A549 (cell line): Measurements from ENCODE around the gene ZSCAN22. TPM values are rescaled to one million over a fixed set of nuclear protein-coding genes. Genes with fewer than 3 reads are reported as not detected.
A peak's percentile ranks its signal among the peaks of the same experiment; 100 is the strongest.

ENCODE experiments used
- BCL3 ChIP-seq: fragments of >200 bp; sonication (Bioruptor Twin); formaldehyde crosslinking; IDR thresholded peaks from 3 replicates; pipeline ENCODE4 v1.6.1; 2016
- BHLHE40 ChIP-seq: IDR thresholded peaks from 2 replicates; pipeline ENCODE4 v1.6.1; 2012; ENCODE audit warnings: low read depth, low read length, inconsistent platforms
- CBX8 ChIP-seq: fragments of 200-600 bp; sonication (generic); IDR thresholded peaks from 2 replicates; pipeline ENCODE4 v1.6.1; 2016
- CHD2 ChIP-seq: fragments of 150-350 bp; IDR thresholded peaks from 2 replicates; pipeline ENCODE4 v1.6.1; 2014; ENCODE audit warnings: low read length; ENCODE audit not compliant: partially characterized antibody
- ESRRA ChIP-seq: fragments of 150-350 bp; IDR thresholded peaks from 2 replicates; pipeline ENCODE4 v1.6.1; 2014; ENCODE audit warnings: mild to moderate bottlenecking, low read length, borderline replicate concordance
- GATA3 ChIP-seq: IDR thresholded peaks from 2 replicates; pipeline ENCODE4 v1.6.1; 2012; ENCODE audit warnings: borderline replicate concordance
- HES2 ChIP-seq: fragments of >200 bp; sonication (Bioruptor Twin); formaldehyde crosslinking; IDR thresholded peaks from 2 replicates; pipeline ENCODE4 v1.6.1; 2016
- HEYL ChIP-seq: fragments of 250-450 bp; sonication (Bioruptor Pico); IDR thresholded peaks from 2 replicates; pipeline ENCODE4 v1.8.0; 2021; ENCODE audit warnings: mild to moderate bottlenecking, moderate library complexity
- HOXA7 ChIP-seq: fragments of 250-450 bp; sonication (Bioruptor Pico); IDR thresholded peaks from 2 replicates; pipeline ENCODE4 v1.5.0; 2020; ENCODE audit warnings: mild to moderate bottlenecking, moderate library complexity
- HOXB13 ChIP-seq: fragments of 250-450 bp; sonication (Bioruptor Pico); IDR thresholded peaks from 2 replicates; pipeline ENCODE4 v1.5.0; 2020; ENCODE audit warnings: low read depth, mild to moderate bottlenecking, moderate library complexity
- HOXB5 ChIP-seq: fragments of 250-450 bp; sonication (Bioruptor Pico); IDR thresholded peaks from 2 replicates; pipeline ENCODE4 v1.5.0; 2020; ENCODE audit warnings: mild to moderate bottlenecking, moderate library complexity
- JUN ChIP-seq, 2 experiments: fragments of >200 bp; sonication (Bioruptor Twin); formaldehyde crosslinking; IDR thresholded peaks; 2 replicates in 1 of 2; 3 replicates in 1 of 2; pipeline ENCODE4 v1.6.1; 2016 to 2017
- JUNB ChIP-seq: fragments of >200 bp; sonication (Bioruptor Twin); formaldehyde crosslinking; IDR thresholded peaks from 2 replicates; pipeline ENCODE4 v1.6.1; 2016
- MAFK ChIP-seq: fragments of 450-650 bp; IDR thresholded peaks from 2 replicates; pipeline ENCODE4 v1.6.1; 2014; ENCODE audit not compliant: partially characterized antibody
- MAZ ChIP-seq: fragments of 150-350 bp; IDR thresholded peaks from 2 replicates; pipeline ENCODE4 v1.6.1; 2014; ENCODE audit warnings: antibody characterized with exemption, low read depth, low read length, borderline replicate concordance
- MYC ChIP-seq: IDR thresholded peaks from 2 replicates; pipeline ENCODE4 v1.6.1; 2012; ENCODE audit warnings: mild to moderate bottlenecking, inconsistent platforms, low read length, improper control_type of control experiment, borderline replicate concordance
- NFE2L2 ChIP-seq: fragments of 150-350 bp; conservative IDR thresholded peaks from 2 replicates; pipeline ENCODE4 v1.6.1; 2014; ENCODE audit warnings: low read length
- RAD21 ChIP-seq, 2 experiments: fragments of >200 bp in 1 of 2; sonication (Bioruptor Twin) in 1 of 2; formaldehyde crosslinking in 1 of 2; IDR thresholded peaks in 1 of 2; conservative IDR thresholded peaks in 1 of 2; 2 replicates in 1 of 2; 3 replicates in 1 of 2; pipeline ENCODE4 v1.6.1; 2012 to 2018; ENCODE audit warnings: inconsistent platforms in 1 of 2
- RARB ChIP-seq: fragments of 250-450 bp; sonication (Bioruptor Pico); IDR thresholded peaks from 2 replicates; pipeline ENCODE4 v1.8.0; 2021; ENCODE audit warnings: mild to moderate bottlenecking, moderate library complexity
- RCOR1 ChIP-seq: fragments of 150-350 bp; IDR thresholded peaks from 2 replicates; pipeline ENCODE4 v1.6.1; 2014; ENCODE audit warnings: antibody characterized with exemption, low read length, low read depth
- RFX5 ChIP-seq: fragments of 450-650 bp; IDR thresholded peaks from 2 replicates; pipeline ENCODE4 v1.7.1; 2014; ENCODE audit warnings: antibody characterized with exemption, mild to moderate bottlenecking, moderate library complexity
- TFCP2L1 ChIP-seq: fragments of 250-450 bp; sonication (Bioruptor Pico); IDR thresholded peaks from 2 replicates; pipeline ENCODE4 v1.5.0; 2021; ENCODE audit warnings: mild to moderate bottlenecking
- TP53 ChIP-seq: fragments of 250-450 bp; sonication (Bioruptor Pico); IDR thresholded peaks from 2 replicates; pipeline ENCODE4 v1.5.0; 2021; ENCODE audit warnings: mild to moderate bottlenecking, moderate library complexity
- ZFP36 ChIP-seq: fragments of 450-650 bp; IDR thresholded peaks from 2 replicates; pipeline ENCODE4 v1.6.1; 2014; ENCODE audit warnings: borderline replicate concordance; ENCODE audit not compliant: partially characterized antibody
- ZNF302 ChIP-seq: fragments of 250-450 bp; sonication (Bioruptor Pico); IDR thresholded peaks from 2 replicates; pipeline ENCODE4 v1.9.0; 2021; ENCODE audit warnings: inconsistent platforms, mild to moderate bottlenecking, moderate library complexity
- polyA plus RNA-seq, 4 experiments: library from polyadenylated mRNA; depleted of rRNA in 3 of 4; stranded (reverse); fragments of >200 nt; fragmentation: RNase III in 1 of 4; extraction: RNeasy Plus Mini Kit Qiagen cat#74134 plus additional on column Dnase treatment in 1 of 4; gene quantifications; 2 replicates in 3 of 4; 3 replicates in 1 of 4; pipeline ENCODE4 v1.2.3, GENCODE V29; 2011 to 2017
- TF ChIP-seq, protein P1 (sequence below): fragments of 250-450 bp; sonication (Bioruptor Pico); IDR thresholded peaks from 2 replicates; pipeline ENCODE4 v1.5.0; 2021; ENCODE audit warnings: mild to moderate bottlenecking, moderate library complexity, borderline replicate concordance
- TF ChIP-seq, protein P2 (sequence below): fragments of 450-650 bp; IDR thresholded peaks from 2 replicates; pipeline ENCODE4 v1.6.1; 2014; ENCODE audit warnings: antibody characterized with exemption

ZSCAN22 gene
- polyA plus RNA-seq, 2 of the 4 experiments (the other 2 are of a cell fraction) = 2.0 to 4.4 TPM

DNA sequence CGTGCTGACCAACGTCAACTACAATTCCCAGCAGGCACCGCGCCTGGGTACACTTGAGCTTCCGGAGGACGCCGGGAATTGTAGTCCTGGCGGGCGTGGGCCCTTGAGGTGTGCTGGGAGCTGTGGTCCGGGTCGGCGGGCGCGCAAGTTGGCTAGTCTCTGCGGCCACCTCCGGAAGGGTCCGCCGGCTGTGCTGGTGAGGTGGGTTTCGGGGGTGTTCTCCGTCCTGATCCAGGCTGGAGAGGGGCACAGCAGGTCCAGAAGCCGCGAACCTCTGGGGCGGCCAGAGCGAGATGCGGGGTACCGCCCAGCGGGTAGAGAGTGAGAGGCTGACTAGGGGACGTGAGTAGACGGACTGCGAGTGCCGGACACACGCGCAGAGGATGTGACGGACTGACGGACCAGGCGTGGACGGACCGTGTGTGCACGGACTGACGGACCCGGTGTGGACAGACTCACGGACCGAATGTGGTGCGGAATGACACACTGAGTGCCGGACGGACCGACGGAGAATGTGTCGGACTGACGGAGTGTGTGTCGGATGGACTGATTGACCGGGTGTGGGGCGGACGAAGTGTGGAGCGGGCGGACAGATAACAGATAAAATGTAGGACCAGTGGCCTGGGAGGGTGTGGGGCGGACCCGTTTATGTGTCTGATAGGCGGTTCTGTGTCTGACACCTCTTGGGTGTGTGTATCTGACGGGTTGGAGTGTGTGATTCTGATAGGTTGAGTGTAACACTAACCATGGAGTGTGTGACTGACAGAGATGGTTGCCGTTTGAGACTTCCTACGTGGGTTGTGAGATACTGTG is at the start of gene ZSCAN22 (continued):
- TF ChIP-seq MAZ (0 out of 2 replicates have a peak, but pooled peaks have one; percentile 52), RFX5 (peak; percentile 65; the same call in 1 of the 2 replicates), HOXB5 (CRISPR knock-in tag) (no peak), JUN (IDR thresholded peaks at IDR 0.05) (peak; percentile 94 to 99), BCL3 (peak; percentile 71; the same call in 1 of the 3 replicates), ZFP36 (no peak), HEYL (CRISPR knock-in tag) (no peak), ESRRA (no peak), HOXB13 (CRISPR knock-in tag) (no peak), RARB (CRISPR knock-in tag) (no peak), MYC (peak; percentile 55), JUNB (no peak), TP53 (CRISPR knock-in tag) (peak; percentile 44; the same call in 1 of the 2 replicates), NFE2L2 (no peak), GATA3 (peak; percentile 63; the same call in 1 of the 2 replicates), MAFK (no peak), TFCP2L1 (CRISPR knock-in tag) (no peak), HOXA7 (CRISPR knock-in tag) (no peak), CHD2 (no peak), ZNF302 (CRISPR knock-in tag) (no peak), CBX8 (no peak), RAD21 (conservative IDR thresholded peaks at IDR 0.05 in 1 of 2, IDR thresholded peaks at IDR 0.05 in 1 of 2) (peak in 1 of 2 experiments; percentile 40; a peak in 1 of 5 replicates), HES2 (no peak), BHLHE40 (no peak), RCOR1 (no peak)
- TF ChIP-seq, protein P1, sequence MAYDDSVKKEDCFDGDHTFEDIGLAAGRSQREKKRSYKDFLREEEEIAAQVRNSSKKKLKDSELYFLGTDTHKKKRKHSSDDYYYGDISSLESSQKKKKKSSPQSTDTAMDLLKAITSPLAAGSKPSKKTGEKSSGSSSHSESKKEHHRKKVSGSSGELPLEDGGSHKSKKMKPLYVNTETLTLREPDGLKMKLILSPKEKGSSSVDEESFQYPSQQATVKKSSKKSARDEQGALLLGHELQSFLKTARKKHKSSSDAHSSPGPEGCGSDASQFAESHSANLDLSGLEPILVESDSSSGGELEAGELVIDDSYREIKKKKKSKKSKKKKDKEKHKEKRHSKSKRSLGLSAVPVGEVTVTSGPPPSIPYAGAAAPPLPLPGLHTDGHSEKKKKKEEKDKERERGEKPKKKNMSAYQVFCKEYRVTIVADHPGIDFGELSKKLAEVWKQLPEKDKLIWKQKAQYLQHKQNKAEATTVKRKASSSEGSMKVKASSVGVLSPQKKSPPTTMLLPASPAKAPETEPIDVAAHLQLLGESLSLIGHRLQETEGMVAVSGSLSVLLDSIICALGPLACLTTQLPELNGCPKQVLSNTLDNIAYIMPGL (CRISPR knock-in tag) = 0 out of 2 replicates have a peak, but pooled peaks have one; percentile 21
- TF ChIP-seq, protein P2, sequence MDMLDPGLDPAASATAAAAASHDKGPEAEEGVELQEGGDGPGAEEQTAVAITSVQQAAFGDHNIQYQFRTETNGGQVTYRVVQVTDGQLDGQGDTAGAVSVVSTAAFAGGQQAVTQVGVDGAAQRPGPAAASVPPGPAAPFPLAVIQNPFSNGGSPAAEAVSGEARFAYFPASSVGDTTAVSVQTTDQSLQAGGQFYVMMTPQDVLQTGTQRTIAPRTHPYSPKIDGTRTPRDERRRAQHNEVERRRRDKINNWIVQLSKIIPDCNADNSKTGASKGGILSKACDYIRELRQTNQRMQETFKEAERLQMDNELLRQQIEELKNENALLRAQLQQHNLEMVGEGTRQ = no peak
